Bronchial epithelial cell (primary cell): ENCODE results near the gene CDK5R2. TPM values are rescaled to one million over a fixed set of nuclear protein-coding genes. Genes with fewer than 3 reads are reported as not detected.

Source experiments
- DNase-seq: peaks from one replicate; pipeline ENCODE4 v3.0.0-alpha.2; 2010; ENCODE audit warnings: low read depth
- FAIRE-seq: peaks from 2 replicates; lab custom pipeline; 2011; peaks lifted over from hg19 to GRCh38; lab: Jason Lieb, UNC
- H3K27me3 ChIP-seq: 2 replicates; pipeline ENCODE4 v1.5.1; 2011; ENCODE audit warnings: low read length; ENCODE audit not compliant: control insufficient read depth, insufficient read depth
- H3K36me3 ChIP-seq: 2 replicates; pipeline ENCODE4 v1.5.1; 2011; ENCODE audit warnings: low read length; ENCODE audit not compliant: control insufficient read depth, insufficient read depth
- H3K4me3 ChIP-seq: 2 replicates; pipeline ENCODE4 v1.5.1; 2011; ENCODE audit warnings: mild to moderate bottlenecking, low read depth, low read length, control low read depth
- CTCF ChIP-seq: IDR thresholded peaks from 2 replicates; pipeline ENCODE4 v1.5.1; 2011; ENCODE audit warnings: mild to moderate bottlenecking, moderate library complexity, low read length, control low read depth, inconsistent platforms; ENCODE audit not compliant: insufficient read depth, severe bottlenecking
- total RNA-seq: library from RNA; depleted of rRNA; stranded (reverse); fragments of >200 nt; gene quantifications from 2 replicates; pipeline ENCODE4 v1.2.1, GENCODE V29; 2014

Gene CDK5R2
- total RNA-seq = not detected in 2 replicates

- peaks cover 24% of the 10 kb centered on the region for H3K27me3 ChIP-seq
- peak; percentile 72 for DNase-seq
Measured at GRCh38 chr2:218959141-218959731, at the start of gene CDK5R2. CDK5R2 (plus strand) TSS chr2:218959666; CDS start chr2:218959821, 155 bp downstream.

GRCh38 chr2:218910741-218911140 is 48.7 kb upstream of the CDK5R2 start:
- TF ChIP-seq CTCF = no peak
- Histone ChIP-seq H3K4me3 (no peak overlapping the region), H3K27me3 (no peaks in the 10 kb centered on the region), H3K36me3 (no peaks in the 10 kb centered on the region)
- DNase-seq (no peak), FAIRE-seq (no peak)

More at GRCh38 chr2:218959141-218959731, at the start of gene CDK5R2:
- no peak for TF ChIP-seq CTCF
- H3K36me3 ChIP-seq = no peaks in the 10 kb centered on the region
- FAIRE-seq = no peak
- peak within 1 kb of the TSS; percentile 31 for H3K4me3 ChIP-seq

- H3K27me3 ChIP-seq = peaks cover 2% of the 10 kb centered on the region
- FAIRE-seq = no peak
- no peak overlapping the region for H3K4me3 ChIP-seq
- TF ChIP-seq CTCF = no peak
- no peak for DNase-seq
- H3K36me3 ChIP-seq = no peaks in the 10 kb centered on the region
Measured at GRCh38 chr2:218920504-218920903, 39.0 kb upstream of the CDK5R2 start.

GRCh38 chr2:218924757-218925156 is 34.7 kb upstream of the CDK5R2 start:
- Histone ChIP-seq H3K36me3 (no peaks in the 10 kb centered on the region), H3K27me3 (peaks cover 2% of the 10 kb centered on the region), H3K4me3 (no peak overlapping the region)
- FAIRE-seq (no peak), DNase-seq (no peak)
- TF ChIP-seq CTCF = no peak

GRCh38 chr2:218925434-218925833 is 34.0 kb upstream of the CDK5R2 start:
- FAIRE-seq (no peak), DNase-seq (no peak)
- Histone ChIP-seq H3K36me3 (no peaks in the 10 kb centered on the region), H3K27me3 (peaks cover 2% of the 10 kb centered on the region), H3K4me3 (no peak overlapping the region)
- no peak for TF ChIP-seq CTCF

GRCh38 chr2:218927422-218927821 is 32.0 kb upstream of the CDK5R2 start:
- Histone ChIP-seq H3K36me3 (no peaks in the 10 kb centered on the region), H3K27me3 (peaks cover 2% of the 10 kb centered on the region), H3K4me3 (no peak overlapping the region)
- DNase-seq (no peak), FAIRE-seq (no peak)
- TF ChIP-seq CTCF = no peak
